Measurements from ENCODE around the gene ORC3.

- no peak for TF ChIP-seq CTCF (IDR thresholded peaks at IDR 0.05)
- TF ChIP-seq POLR2A (IDR thresholded peaks at IDR 0.05), result no peak
- no peak for TF ChIP-seq POLR2AphosphoS5 (IDR thresholded peaks at IDR 0.05; ENCODE audit: insufficient read depth in 1 of 2, low read depth in 1 of 2)
Observed at GRCh38 chr6:87590417-87590880, 514 bp downstream of the ORC3 start.
